Esophagus squamous epithelium (tissue), 4 donors: ENCODE data around the gene MACROH2A2.

Source experiments
- POLR2A ChIP-seq, 4 donors: fragments of 450-650 bp; IDR thresholded peaks; one replicate each; pipeline ENCODE4 v1.6.1; 2017; ENCODE audit warnings: antibody characterized with exemption in 4 of 4, mild to moderate bottlenecking in 4 of 4, moderate library complexity in 3 of 4
- TF ChIP-seq, protein P1 (sequence below), 6 experiments: fragments of 450-650 bp in 4 of 6; fragments of 200-600 bp in 2 of 6; sonication (generic) in 2 of 6; IDR thresholded peaks; one replicate each; pipeline ENCODE4 v1.5.1; 2016 to 2019; ENCODE audit warnings: antibody characterized with exemption in 6 of 6, mild to moderate bottlenecking in 4 of 6, moderate library complexity in 4 of 6

DNA sequence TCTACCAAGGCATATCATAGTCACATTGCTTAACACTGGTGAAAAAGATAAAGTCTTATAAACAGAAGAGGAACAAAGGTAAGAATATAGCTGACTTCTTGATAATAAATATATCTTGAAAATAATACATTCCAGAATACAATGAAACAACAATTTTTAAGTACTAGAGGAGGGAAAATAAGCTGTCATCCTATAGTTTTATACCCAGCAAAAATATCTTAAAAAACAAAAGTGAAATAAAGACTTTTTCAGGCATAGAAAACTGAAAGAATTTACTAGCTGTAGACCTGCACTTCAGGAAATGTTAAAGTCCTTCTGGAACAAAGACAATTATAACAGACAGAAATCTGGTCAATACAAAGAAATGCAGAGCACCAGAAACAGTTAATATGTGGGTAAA, 21.4 kb upstream of the MACROH2A2 start:
- TF ChIP-seq POLR2A (IDR thresholded peaks at IDR 0.05) = no peak
- TF ChIP-seq, protein P1, sequence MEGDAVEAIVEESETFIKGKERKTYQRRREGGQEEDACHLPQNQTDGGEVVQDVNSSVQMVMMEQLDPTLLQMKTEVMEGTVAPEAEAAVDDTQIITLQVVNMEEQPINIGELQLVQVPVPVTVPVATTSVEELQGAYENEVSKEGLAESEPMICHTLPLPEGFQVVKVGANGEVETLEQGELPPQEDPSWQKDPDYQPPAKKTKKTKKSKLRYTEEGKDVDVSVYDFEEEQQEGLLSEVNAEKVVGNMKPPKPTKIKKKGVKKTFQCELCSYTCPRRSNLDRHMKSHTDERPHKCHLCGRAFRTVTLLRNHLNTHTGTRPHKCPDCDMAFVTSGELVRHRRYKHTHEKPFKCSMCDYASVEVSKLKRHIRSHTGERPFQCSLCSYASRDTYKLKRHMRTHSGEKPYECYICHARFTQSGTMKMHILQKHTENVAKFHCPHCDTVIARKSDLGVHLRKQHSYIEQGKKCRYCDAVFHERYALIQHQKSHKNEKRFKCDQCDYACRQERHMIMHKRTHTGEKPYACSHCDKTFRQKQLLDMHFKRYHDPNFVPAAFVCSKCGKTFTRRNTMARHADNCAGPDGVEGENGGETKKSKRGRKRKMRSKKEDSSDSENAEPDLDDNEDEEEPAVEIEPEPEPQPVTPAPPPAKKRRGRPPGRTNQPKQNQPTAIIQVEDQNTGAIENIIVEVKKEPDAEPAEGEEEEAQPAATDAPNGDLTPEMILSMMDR (IDR thresholded peaks at IDR 0.05) = no peak
